GM12878 (cell line): ENCODE data around the gene RNF121. TPM values are rescaled to one million over a fixed set of nuclear protein-coding genes. Genes with fewer than 3 reads are reported as not detected.

Source experiments
- CBFB ChIP-seq: IDR thresholded peaks from 2 replicates; pipeline ENCODE4 v1.6.1; 2016; ENCODE audit warnings: antibody characterized with exemption, low read depth
- CREM ChIP-seq: IDR thresholded peaks from 2 replicates; pipeline ENCODE4 v1.6.1; 2014; ENCODE audit warnings: antibody characterized with exemption, low read depth
- EP300 ChIP-seq, 2 experiments: fragments of 150-350 bp in 1 of 2; IDR thresholded peaks; 2 replicates each; pipeline ENCODE4 v1.6.1; 2011 to 2012; ENCODE audit warnings: low read depth in 2 of 2, low read length in 2 of 2, borderline replicate concordance in 1 of 2, improper control_type of control experiment in 1 of 2, inconsistent platforms in 1 of 2; ENCODE audit not compliant: control insufficient read depth in 1 of 2
- GABPA ChIP-seq: IDR thresholded peaks from 2 replicates; pipeline ENCODE4 v1.6.1; 2014; ENCODE audit warnings: antibody characterized with exemption, low read depth, mild to moderate bottlenecking, inconsistent platforms
- GATAD2B ChIP-seq: fragments of 450-650 bp; conservative IDR thresholded peaks from 2 replicates; pipeline ENCODE4 v1.6.1; 2017; ENCODE audit warnings: low read depth, mild to moderate bottlenecking, moderate library complexity
- IRF4 ChIP-seq: IDR thresholded peaks from 2 replicates; pipeline ENCODE4 v1.6.1; 2011; ENCODE audit warnings: low read depth, low read length
- MTA3 ChIP-seq: IDR thresholded peaks from 2 replicates; pipeline ENCODE4 v1.6.1; 2012; ENCODE audit warnings: low read length, inconsistent platforms, borderline replicate concordance
- MYC ChIP-seq: IDR thresholded peaks from 2 replicates; pipeline ENCODE4 v1.6.1; 2011; ENCODE audit warnings: mild to moderate bottlenecking, low read length, moderate library complexity, inconsistent platforms; ENCODE audit not compliant: insufficient read depth, insufficient replicate concordance, insufficient read length, severe bottlenecking
- NR2F1 ChIP-seq: fragments of 450-650 bp; conservative IDR thresholded peaks from 2 replicates; pipeline ENCODE4 v1.6.1; 2017; ENCODE audit warnings: mild to moderate bottlenecking
- RAD51 ChIP-seq: fragments of 450-650 bp; IDR thresholded peaks from 2 replicates; pipeline ENCODE4 v1.6.1; 2016; ENCODE audit warnings: moderate library complexity, mild to moderate bottlenecking, inconsistent platforms
- RCOR1 ChIP-seq: conservative IDR thresholded peaks from 2 replicates; pipeline ENCODE4 v1.6.1; 2012; ENCODE audit warnings: low read depth, low read length, improper control_type of control experiment
- SMC3 ChIP-seq: IDR thresholded peaks from 2 replicates; pipeline ENCODE4 v1.6.1; 2011; ENCODE audit warnings: low read length, improper control_type of control experiment, borderline replicate concordance
- TARDBP ChIP-seq: IDR thresholded peaks from 2 replicates; pipeline ENCODE4 v1.6.1; 2016; ENCODE audit warnings: borderline replicate concordance
- YBX1 ChIP-seq: fragments of 450-650 bp; IDR thresholded peaks from 2 replicates; pipeline ENCODE4 v1.6.1; 2016; ENCODE audit warnings: antibody characterized with exemption
- polyA plus RNA-seq, 11 experiments: library from polyadenylated mRNA; depleted of rRNA in 4 of 11; unstranded in 6 of 11; stranded (reverse) in 5 of 11; fragments of >200 nt; fragmentation: Nextera tagmentation in 4 of 11; fragmentation: Illumina TruSeq in 1 of 11; extraction: Ambion mirVana in 4 of 11; extraction: Trizol in 1 of 11; gene quantifications; 1 replicate in 1 of 11; 2 replicates in 10 of 11; pipeline versions ENCODE4 v1.2.1 to v1.2.3, GENCODE V29; 2011 to 2016; ENCODE audit warnings: inconsistent platforms in 2 of 11, missing spikeins in 2 of 11, low read depth in 1 of 11
- total RNA-seq, 4 experiments: library from RNA; depleted of rRNA in 3 of 4; stranded (reverse); fragments of >200 nt in 3 of 4; fragmentation: Illumina TruSeq in 1 of 4; extraction: Trizol in 1 of 4; gene quantifications; 2 replicates each; pipeline versions ENCODE4 v1.2.1 to v1.2.3, GENCODE V29; 2013 to 2021
- TF ChIP-seq, protein P1 (sequence below): IDR thresholded peaks from 2 replicates; pipeline ENCODE4 v1.6.1; 2011; ENCODE audit warnings: low read depth, low read length, improper control_type of control experiment, borderline replicate concordance
- TF ChIP-seq, protein P2 (sequence below): fragments of 450-650 bp; IDR thresholded peaks from 2 replicates; pipeline ENCODE4 v1.6.1; 2017; ENCODE audit warnings: mild to moderate bottlenecking, moderate library complexity
- TF ChIP-seq, protein P3 (sequence below): fragments of 450-650 bp; IDR thresholded peaks from 2 replicates; pipeline ENCODE4 v1.6.1; 2016; ENCODE audit warnings: mild to moderate bottlenecking, moderate library complexity, borderline replicate concordance

RNF121 gene
- total and polyA plus RNA-seq, 10 of the 15 experiments (the other 5 are each of a cell fraction or from before 2014, with no cell fraction given), result 8.6 to 73.7 (median 32.7) TPM

DNA sequence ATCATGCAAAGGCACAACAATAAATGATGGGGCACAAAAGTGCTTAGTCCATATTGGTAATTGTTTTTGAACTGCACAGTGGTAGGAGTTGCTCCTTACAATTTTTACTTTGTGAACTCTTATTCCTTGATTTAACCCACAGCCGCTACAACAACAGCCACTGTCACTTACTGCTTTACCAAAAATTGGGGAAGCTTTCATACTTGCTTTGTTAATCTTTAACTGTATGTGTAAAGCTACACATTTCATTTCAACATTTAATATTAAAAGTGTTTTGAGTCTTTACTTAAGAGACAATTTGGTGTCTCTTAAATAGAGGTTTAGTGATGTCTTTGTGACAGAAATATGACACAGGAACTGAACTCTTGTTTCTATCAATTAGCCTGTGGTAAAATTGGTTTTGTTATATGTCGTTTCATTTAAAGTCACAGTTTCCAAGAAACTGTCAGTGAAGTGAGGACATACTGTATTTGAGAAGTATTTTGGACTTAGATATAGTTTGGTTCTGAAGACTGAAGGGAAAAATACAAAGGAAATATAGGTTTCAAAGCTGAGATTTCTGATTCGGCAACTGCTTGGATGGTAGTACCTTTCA lies 63.4 kb downstream of the RNF121 start (continued):
- TF ChIP-seq, protein P1, sequence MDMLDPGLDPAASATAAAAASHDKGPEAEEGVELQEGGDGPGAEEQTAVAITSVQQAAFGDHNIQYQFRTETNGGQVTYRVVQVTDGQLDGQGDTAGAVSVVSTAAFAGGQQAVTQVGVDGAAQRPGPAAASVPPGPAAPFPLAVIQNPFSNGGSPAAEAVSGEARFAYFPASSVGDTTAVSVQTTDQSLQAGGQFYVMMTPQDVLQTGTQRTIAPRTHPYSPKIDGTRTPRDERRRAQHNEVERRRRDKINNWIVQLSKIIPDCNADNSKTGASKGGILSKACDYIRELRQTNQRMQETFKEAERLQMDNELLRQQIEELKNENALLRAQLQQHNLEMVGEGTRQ, result no peak
- peak in 1 of 2 experiments; percentile 55; a peak in 1 of 4 replicates for TF ChIP-seq EP300 (IDR thresholded peaks at IDR 0.05; ENCODE audit: borderline replicate concordance in 1 of 2, control insufficient read depth in 1 of 2, low read depth in 2 of 2, low read length in 2 of 2)
- no peak for TF ChIP-seq RAD51
- no peak for TF ChIP-seq GABPA
- TF ChIP-seq MYC, result no peak
- no peak for TF ChIP-seq SMC3
- no peak for TF ChIP-seq GATAD2B
- TF ChIP-seq IRF4, result no peak
- TF ChIP-seq, protein P2, sequence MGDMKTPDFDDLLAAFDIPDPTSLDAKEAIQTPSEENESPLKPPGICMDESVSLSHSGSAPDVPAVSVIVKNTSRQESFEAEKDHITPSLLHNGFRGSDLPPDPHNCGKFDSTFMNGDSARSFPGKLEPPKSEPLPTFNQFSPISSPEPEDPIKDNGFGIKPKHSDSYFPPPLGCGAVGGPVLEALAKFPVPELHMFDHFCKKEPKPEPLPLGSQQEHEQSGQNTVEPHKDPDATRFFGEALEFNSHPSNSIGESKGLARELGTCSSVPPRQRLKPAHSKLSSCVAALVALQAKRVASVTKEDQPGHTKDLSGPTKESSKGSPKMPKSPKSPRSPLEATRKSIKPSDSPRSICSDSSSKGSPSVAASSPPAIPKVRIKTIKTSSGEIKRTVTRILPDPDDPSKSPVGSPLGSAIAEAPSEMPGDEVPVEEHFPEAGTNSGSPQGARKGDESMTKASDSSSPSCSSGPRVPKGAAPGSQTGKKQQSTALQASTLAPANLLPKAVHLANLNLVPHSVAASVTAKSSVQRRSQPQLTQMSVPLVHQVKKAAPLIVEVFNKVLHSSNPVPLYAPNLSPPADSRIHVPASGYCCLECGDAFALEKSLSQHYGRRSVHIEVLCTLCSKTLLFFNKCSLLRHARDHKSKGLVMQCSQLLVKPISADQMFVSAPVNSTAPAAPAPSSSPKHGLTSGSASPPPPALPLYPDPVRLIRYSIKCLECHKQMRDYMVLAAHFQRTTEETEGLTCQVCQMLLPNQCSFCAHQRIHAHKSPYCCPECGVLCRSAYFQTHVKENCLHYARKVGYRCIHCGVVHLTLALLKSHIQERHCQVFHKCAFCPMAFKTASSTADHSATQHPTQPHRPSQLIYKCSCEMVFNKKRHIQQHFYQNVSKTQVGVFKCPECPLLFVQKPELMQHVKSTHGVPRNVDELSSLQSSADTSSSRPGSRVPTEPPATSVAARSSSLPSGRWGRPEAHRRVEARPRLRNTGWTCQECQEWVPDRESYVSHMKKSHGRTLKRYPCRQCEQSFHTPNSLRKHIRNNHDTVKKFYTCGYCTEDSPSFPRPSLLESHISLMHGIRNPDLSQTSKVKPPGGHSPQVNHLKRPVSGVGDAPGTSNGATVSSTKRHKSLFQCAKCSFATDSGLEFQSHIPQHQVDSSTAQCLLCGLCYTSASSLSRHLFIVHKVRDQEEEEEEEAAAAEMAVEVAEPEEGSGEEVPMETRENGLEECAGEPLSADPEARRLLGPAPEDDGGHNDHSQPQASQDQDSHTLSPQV, result no peak
- TF ChIP-seq, protein P3, sequence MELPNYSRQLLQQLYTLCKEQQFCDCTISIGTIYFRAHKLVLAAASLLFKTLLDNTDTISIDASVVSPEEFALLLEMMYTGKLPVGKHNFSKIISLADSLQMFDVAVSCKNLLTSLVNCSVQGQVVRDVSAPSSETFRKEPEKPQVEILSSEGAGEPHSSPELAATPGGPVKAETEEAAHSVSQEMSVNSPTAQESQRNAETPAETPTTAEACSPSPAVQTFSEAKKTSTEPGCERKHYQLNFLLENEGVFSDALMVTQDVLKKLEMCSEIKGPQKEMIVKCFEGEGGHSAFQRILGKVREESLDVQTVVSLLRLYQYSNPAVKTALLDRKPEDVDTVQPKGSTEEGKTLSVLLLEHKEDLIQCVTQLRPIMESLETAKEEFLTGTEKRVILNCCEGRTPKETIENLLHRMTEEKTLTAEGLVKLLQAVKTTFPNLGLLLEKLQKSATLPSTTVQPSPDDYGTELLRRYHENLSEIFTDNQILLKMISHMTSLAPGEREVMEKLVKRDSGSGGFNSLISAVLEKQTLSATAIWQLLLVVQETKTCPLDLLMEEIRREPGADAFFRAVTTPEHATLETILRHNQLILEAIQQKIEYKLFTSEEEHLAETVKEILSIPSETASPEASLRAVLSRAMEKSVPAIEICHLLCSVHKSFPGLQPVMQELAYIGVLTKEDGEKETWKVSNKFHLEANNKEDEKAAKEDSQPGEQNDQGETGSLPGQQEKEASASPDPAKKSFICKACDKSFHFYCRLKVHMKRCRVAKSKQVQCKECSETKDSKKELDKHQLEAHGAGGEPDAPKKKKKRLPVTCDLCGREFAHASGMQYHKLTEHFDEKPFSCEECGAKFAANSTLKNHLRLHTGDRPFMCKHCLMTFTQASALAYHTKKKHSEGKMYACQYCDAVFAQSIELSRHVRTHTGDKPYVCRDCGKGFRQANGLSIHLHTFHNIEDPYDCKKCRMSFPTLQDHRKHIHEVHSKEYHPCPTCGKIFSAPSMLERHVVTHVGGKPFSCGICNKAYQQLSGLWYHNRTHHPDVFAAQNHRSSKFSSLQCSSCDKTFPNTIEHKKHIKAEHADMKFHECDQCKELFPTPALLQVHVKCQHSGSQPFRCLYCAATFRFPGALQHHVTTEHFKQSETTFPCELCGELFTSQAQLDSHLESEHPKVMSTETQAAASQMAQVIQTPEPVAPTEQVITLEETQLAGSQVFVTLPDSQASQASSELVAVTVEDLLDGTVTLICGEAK, result no peak
- TF ChIP-seq NR2F1, result peak; percentile 65
- TF ChIP-seq YBX1, result no peak
- TF ChIP-seq CREM, result 0 out of 2 replicates have a peak, but pooled peaks have one; percentile 13
- 0 out of 2 replicates have a peak, but pooled peaks have one; percentile 11 for TF ChIP-seq MTA3
- TF ChIP-seq TARDBP, result no peak
- no peak for TF ChIP-seq CBFB
- no peak for TF ChIP-seq RCOR1
